ENCODE results near the gene WDR5B. TPM values are rescaled to one million over a fixed set of nuclear protein-coding genes. Genes with fewer than 3 reads are reported as not detected.

Gene WDR5B
- 3.0 to 4.3 TPM (median 3.2 TPM) in 5 replicates for total RNA-seq (2022; extraction: Qiagen RNA extraction; ENCODE audit: low read depth)

DNA sequence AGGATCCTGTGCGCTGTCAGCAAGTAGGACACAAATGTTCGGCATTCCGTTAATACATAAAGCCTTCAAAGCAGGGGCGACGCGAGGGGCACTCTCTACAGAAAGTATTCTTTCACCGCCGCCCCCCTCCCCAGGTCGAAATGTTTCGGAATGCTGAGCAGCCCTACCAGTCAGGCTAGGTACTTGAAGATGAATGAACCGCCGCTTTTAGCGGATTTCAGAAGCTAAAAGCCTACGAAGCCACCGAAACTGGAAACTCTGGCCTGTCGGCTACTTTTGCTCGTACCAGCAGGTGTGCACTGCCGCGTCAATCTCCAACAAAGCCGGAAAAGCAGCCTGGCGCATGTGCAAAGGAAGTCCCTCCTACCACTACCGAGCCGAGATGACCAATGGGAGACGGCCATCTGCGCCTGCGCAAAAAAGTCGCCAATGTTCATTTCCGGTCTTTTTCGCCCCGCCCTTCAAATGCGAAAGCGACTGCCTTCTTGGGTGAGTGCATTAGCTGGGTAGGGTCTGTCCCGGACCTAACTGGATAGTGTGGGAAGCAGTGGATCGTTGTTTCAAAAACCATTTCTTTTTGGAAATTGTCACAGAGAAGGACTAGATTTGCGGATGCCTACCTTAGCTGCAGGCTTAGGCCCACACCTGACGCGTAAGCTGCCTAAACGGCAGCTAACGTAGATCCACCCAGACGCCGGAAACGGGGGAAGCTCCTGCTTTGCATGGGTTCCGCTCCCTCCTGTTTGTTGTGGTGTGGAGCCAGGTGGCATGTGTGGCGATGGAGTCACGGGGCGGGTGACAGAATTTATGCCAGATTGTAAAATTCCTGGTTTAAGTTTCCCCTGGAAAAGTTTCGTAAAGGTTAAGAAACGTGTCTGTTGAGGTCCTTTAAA is at the start of gene WDR5B:
WDR5B (minus strand) TSS at position 301 of the 893 bp plus-strand sequence. CDS start 534 bp downstream, outside the sequence.

DNA sequence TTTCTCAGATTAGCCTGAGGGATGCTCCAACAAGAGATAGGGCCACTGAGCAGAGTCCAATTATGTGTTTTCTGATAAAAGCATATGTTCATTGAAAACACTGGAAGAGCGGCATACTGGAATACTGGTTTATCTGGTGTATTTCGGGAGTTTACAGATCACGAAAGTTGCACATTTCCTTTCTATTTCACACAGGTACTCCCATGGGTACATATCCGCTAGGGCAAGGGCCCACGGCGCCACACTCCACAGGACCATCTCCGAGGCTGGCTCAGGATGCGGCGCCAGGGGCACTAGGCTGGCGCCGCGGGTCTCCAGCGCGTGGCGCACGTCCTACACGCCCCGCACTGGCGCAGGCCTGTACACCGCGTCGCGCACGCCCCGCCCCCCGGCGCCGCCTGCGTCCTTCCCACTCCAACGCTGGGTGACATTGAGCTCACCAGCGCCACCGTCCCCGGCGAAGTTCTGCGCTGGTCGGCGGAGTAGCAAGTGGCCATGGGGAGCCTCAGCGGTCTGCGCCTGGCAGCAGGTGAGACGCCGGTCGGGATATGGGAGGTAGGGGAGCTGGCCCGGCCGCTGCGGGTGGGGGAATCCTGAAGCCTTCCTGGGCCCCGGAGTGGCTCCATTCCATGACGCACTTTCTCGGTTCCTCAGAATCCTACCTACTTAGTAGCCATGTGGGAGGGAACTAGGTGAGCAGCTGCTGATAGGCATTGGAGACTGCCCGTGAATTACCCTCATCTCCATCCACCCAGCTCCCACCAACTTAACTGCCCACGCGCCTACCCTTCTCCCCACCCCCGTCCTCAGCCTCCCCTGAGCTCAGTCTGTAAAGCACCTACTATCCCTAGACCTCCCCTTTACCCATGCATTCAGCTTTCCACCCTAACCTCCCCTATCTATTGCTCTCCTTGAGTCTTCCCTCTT is 31.8 kb downstream of the WDR5B start, which contains the start of gene FAM162A:
FAM162A (plus strand) TSS at position 412 of the 927 bp plus-strand sequence; CDS start at position 496, 84 bp downstream.

DNA sequence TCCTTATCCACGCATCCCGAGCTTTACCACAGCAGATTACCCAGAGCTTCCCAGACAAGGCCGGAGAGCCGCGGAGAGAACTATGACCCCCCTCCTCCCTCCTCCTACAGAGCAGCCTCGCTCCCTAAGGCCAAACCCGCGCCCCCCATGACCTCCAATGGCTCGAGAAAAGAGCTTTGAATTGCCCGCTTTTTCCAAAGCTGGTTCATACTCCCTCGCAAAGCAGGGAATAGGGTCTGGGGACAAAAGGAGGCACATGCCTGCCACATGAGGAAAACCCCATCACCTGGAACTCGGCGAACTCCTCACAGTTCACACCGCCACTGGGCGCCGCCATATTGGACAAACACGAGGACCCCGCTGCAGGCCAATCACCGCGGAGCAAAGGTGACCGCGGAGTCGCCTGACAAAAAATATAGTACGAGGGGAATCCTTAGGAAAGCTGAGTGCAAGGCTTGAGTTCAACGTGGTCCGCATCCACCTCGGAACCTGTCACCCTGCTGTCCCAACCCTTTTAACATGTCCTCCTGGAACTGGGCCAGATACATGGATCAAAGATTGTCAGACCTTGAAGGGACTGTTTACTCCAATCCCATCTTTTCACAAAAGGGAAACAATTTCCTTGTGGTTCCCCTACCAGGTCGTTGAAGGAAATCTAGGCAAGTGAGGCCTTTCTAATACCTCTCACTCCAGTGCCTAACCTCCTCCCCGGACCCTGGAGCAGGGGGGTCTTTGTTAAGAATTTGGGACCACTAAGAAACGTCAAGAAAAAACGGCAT is 32.8 kb downstream of the WDR5B start, which contains the start of gene MIX23:
MIX23 (minus strand) TSS at position 344 of the 779 bp plus-strand sequence; CDS start at position 337, 7 bp downstream.

Other genes starting within 250 kb of the WDR5B start
- not detected in 5 replicates for gene CASR, start 232.4 kb downstream of the WDR5B start, total RNA-seq (2022; extraction: Qiagen RNA extraction; ENCODE audit: low read depth)
- 0.73 to 1.7 TPM (median 1.1 TPM) in 5 replicates for gene CSTA, start 90.8 kb downstream of the WDR5B start, total RNA-seq (2022; extraction: Qiagen RNA extraction; ENCODE audit: low read depth)
- gene MIX23, start 32.8 kb downstream of the WDR5B start, total RNA-seq (2022; extraction: Qiagen RNA extraction; ENCODE audit: low read depth): 50.2 to 74.6 TPM (median 53.1 TPM) in 5 replicates
- gene FAM162A, start 31.9 kb downstream of the WDR5B start, total RNA-seq (2022; extraction: Qiagen RNA extraction; ENCODE audit: low read depth): 34.6 to 39.7 TPM (median 36.4 TPM) in 5 replicates
- 57.8 to 72.4 TPM (median 61.4 TPM) in 5 replicates for gene KPNA1, start 98.9 kb upstream of the WDR5B start, total RNA-seq (2022; extraction: Qiagen RNA extraction; ENCODE audit: low read depth)
- 5.0 to 6.1 TPM (median 5.3 TPM) in 5 replicates for gene PARP9, start 148.2 kb upstream of the WDR5B start, total RNA-seq (2022; extraction: Qiagen RNA extraction; ENCODE audit: low read depth)
- 7.2 to 11.6 TPM (median 8.2 TPM) in 5 replicates for gene DTX3L, start 148.3 kb upstream of the WDR5B start, total RNA-seq (2022; extraction: Qiagen RNA extraction; ENCODE audit: low read depth)
- not detected in 5 replicates for gene PARP15, start 161.6 kb upstream of the WDR5B start, total RNA-seq (2022; extraction: Qiagen RNA extraction; ENCODE audit: low read depth)

All from A549 treated with CpdA at 1 μM for 4 hours (cell line).